CD8-positive, alpha-beta memory T cell (primary cell): ENCODE data around the gene AGBL2. TPM values are rescaled to one million over a fixed set of nuclear protein-coding genes. Genes with fewer than 3 reads are reported as not detected.
"Not testable (repeated sequence)": the region's sequence is repeated elsewhere in the genome, so short reads cannot be mapped to it uniquely, and the experiment has no call there.

Experiments
- CTCF ChIA-PET: fragments of 350-600 bp; sonication (Branson Sonifier 250); formaldehyde crosslinking; loops from one replicate; lab custom pipeline; 2021; ENCODE audit warnings: antibody characterized with exemption; lab: Charles Lee
- POLR2A ChIA-PET: fragments of 350-600 bp; sonication (Branson Sonifier 250); formaldehyde crosslinking; loops from one replicate; lab custom pipeline; 2021; ENCODE audit warnings: antibody characterized with exemption; lab: Charles Lee
- DNase-seq, 5 donors: peaks; one replicate each; pipeline versions ENCODE4 v3.0.0 to v3.0.0-alpha.2; 2020 to 2022; ENCODE audit warnings: mixed read lengths in 1 of 5
- H3K27ac ChIP-seq: one replicate; pipeline ENCODE4 v1.7.0; 2013; ENCODE audit warnings: low read depth, mild to moderate bottlenecking, low read length, moderate library complexity
- H3K27me3 ChIP-seq: 2 replicates; pipeline ENCODE4 v1.7.0; 2013; ENCODE audit warnings: low read length, mild to moderate bottlenecking; ENCODE audit not compliant: insufficient read depth, poor library complexity, severe bottlenecking
- H3K36me3 ChIP-seq: 2 replicates; pipeline ENCODE4 v1.7.0; 2013; ENCODE audit warnings: mild to moderate bottlenecking, low read length, moderate library complexity; ENCODE audit not compliant: insufficient read depth
- H3K4me1 ChIP-seq: 2 replicates; pipeline ENCODE4 v1.7.0; 2013; ENCODE audit warnings: mild to moderate bottlenecking, low read length, moderate library complexity; ENCODE audit not compliant: insufficient read depth
- H3K4me3 ChIP-seq: 2 replicates; pipeline ENCODE4 v1.7.0; 2013; ENCODE audit warnings: mild to moderate bottlenecking, low read length
- H3K9me3 ChIP-seq: 2 replicates; pipeline ENCODE4 v1.7.0; 2013; ENCODE audit warnings: mild to moderate bottlenecking, low read length
- H3K27ac Mint-ChIP-seq, 8 donors: one replicate each; pipeline ENCODE4 v1.8.0; 2020 to 2021; ENCODE audit warnings: mixed read lengths in 8 of 8, mild to moderate bottlenecking in 6 of 8, inconsistent platforms in 3 of 8, moderate library complexity in 3 of 8
- H3K27me3 Mint-ChIP-seq, 2 donors: one replicate each; pipeline ENCODE4 v1.8.0; 2020 to 2021; ENCODE audit warnings: mixed read lengths in 2 of 2, mild to moderate bottlenecking in 1 of 2, moderate library complexity in 1 of 2
- H3K36me3 Mint-ChIP-seq, 3 donors: one replicate each; pipeline ENCODE4 v1.8.0; 2020 to 2021; ENCODE audit warnings: mixed read lengths in 3 of 3, inconsistent platforms in 1 of 3, mild to moderate bottlenecking in 1 of 3
- H3K4me1 Mint-ChIP-seq, 3 donors: one replicate each; pipeline ENCODE4 v1.8.0; 2020 to 2021; ENCODE audit warnings: mixed read lengths in 3 of 3, inconsistent platforms in 1 of 3, mild to moderate bottlenecking in 1 of 3
- H3K4me3 Mint-ChIP-seq, 7 donors: one replicate each; pipeline ENCODE4 v1.8.0; 2020 to 2021; ENCODE audit warnings: mixed read lengths in 7 of 7, mild to moderate bottlenecking in 6 of 7, moderate library complexity in 4 of 7, inconsistent platforms in 2 of 7
- H3K9me3 Mint-ChIP-seq, 5 donors: one replicate each; pipeline ENCODE4 v1.8.0; 2020 to 2022; ENCODE audit warnings: mixed read lengths in 5 of 5, mild to moderate bottlenecking in 3 of 5, moderate library complexity in 2 of 5, inconsistent platforms in 1 of 5
- polyA plus RNA-seq: library from polyadenylated mRNA; unstranded; fragments of 300-500 nt; fragmentation: Illumina TruSeq; gene quantifications from one replicate; pipeline ENCODE4 v1.2.3, GENCODE V29; 2021
- total RNA-seq, 2 experiments: library from RNA; stranded (reverse); gene quantifications; one replicate each; pipeline ENCODE4 v1.2.3, GENCODE V29; 2021

The AGBL2 gene
- total and polyA plus RNA-seq, 3 experiments from 2014 or later, result 1.0 to 2.9 (median 2.6) TPM

DNA sequence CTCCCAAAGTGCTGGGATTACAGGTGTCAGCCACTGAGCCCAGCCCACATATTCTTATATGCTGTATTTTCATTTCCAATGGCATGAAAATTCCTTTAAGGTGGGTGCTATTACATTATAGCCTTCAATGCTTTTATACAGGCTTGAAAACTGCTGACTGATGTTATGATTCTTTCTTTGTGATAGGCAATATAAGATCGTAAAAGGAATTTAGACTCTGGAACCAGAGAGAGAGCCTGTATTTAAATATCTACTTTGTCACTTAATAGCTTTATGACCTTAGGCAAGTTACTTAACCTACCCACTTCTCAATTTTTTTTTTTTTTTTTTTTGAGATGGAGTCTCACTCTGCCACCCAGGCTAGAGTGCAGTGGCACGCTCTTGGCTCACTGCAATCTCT, 26.2 kb downstream of the AGBL2 start:
- peaks cover 0 to 4% (median 2%) of the 10 kb centered on the region in 3 donors for H3K36me3 Mint-ChIP-seq
- H3K4me3 Mint-ChIP-seq, result no peak overlapping the region
- no peaks in the 10 kb centered on the region for H3K4me1 ChIP-seq
- H3K4me1 Mint-ChIP-seq, result peaks cover 4 to 13% (median 12%) of the 10 kb centered on the region in 3 donors
- H3K27ac Mint-ChIP-seq, result no peak overlapping the region
- no peaks in the 10 kb centered on the region for H3K36me3 ChIP-seq
- no peaks in the 10 kb centered on the region for H3K27me3 ChIP-seq
- H3K9me3 ChIP-seq, result no peaks in the 10 kb centered on the region
- no peak for DNase-seq
- CTCF ChIA-PET, result no interaction called here
- H3K27ac ChIP-seq, result no peak overlapping the region
- POLR2A ChIA-PET, result no interaction called here
- H3K4me3 ChIP-seq, result no peak overlapping the region
- no peaks in the 10 kb centered on the region for H3K9me3 Mint-ChIP-seq
- H3K27me3 Mint-ChIP-seq, result no peaks in the 10 kb centered on the region

DNA sequence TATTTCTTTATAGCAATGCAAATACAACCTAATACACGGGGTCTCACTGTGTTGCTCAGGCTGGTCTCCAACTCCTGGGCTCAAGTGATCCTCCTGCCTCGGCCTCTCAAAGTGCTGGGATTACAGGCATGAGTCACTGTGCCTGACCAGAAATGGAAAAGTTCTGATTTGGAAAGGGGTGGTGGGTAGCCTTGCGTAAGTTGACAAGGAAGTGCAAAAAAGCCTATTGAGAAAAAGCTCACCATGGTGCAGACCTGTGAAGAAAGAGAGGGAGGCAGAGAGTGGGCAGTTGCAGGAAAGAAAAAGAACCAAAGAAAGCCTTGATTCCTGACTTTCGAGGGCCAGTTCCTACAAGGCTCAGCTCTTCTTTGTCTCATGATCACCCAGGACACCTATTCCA, 27.1 kb downstream of the AGBL2 start:
- Histone ChIP-seq H3K9me3 (no peaks in the 10 kb centered on the region), H3K36me3 (no peaks in the 10 kb centered on the region), H3K27ac (no peak overlapping the region), H3K4me3 (no peak overlapping the region), H3K4me1 (no peaks in the 10 kb centered on the region), H3K27me3 (no peaks in the 10 kb centered on the region)
- no peaks in the 10 kb centered on the region for H3K27me3 Mint-ChIP-seq
- ChIA-PET CTCF (no interaction called here), POLR2A (no interaction called here)
- no peak for DNase-seq
- H3K4me3 Mint-ChIP-seq, result no peak overlapping the region
- H3K27ac Mint-ChIP-seq, result no peak overlapping the region
- peaks cover 0 to 4% (median 2%) of the 10 kb centered on the region in 3 donors for H3K36me3 Mint-ChIP-seq
- H3K9me3 Mint-ChIP-seq, result no peaks in the 10 kb centered on the region
- H3K4me1 Mint-ChIP-seq, result peaks cover 4 to 10% (median 9%) of the 10 kb centered on the region in 3 donors

DNA sequence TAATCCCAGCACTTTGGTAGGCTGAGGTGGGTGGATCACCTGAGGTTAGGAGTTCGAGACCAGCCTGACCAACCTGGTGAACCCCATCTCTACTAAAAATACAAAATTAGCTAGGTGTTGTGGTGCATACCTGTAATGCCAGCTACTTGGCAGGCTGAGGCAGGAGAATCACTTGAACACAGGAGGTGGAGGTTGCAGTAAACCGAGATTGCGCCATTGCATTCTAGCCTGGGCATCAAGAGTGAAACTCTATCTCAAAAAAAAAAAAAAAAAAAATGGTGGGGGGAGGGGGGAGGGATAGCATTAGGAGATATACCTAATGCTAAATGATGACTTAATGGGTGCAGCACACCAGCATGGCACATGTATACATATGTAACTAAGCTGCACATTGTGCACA, 28.5 kb downstream of the AGBL2 start:
- H3K4me3 Mint-ChIP-seq, H3K9me3 Mint-ChIP-seq, H3K27ac Mint-ChIP-seq, H3K27me3 Mint-ChIP-seq, H3K27ac ChIP-seq, H3K9me3 ChIP-seq, DNase-seq, H3K4me1 Mint-ChIP-seq, H3K27me3 ChIP-seq, H3K4me1 ChIP-seq, CTCF ChIA-PET, H3K4me3 ChIP-seq, H3K36me3 Mint-ChIP-seq, H3K36me3 ChIP-seq: not testable (repeated sequence)
- POLR2A ChIA-PET, result interaction anchor here (0.7 kb wide), 1 partner anchor 47 kb away, joined by 3 read pairs; no protein-coding TSS in a partner anchor

DNA sequence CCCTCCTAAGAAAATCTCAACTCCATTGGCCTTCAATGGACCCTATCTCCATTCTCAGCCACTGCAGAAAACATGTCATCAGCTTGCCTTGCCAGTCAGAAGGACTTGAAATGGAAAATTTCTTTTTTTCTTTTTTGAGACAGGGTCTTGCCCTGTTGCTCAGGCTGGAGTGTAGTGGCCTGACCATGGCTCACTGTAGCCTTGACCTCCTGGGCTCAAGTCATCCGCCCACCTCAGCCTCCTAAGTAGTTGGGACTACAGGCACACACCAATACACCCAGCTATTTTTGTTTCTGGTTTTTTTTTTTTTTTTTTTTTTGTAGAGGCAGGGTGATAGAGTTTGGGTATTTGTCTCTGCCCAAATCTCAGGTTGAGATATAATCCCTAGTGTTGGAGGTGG, 29.0 kb downstream of the AGBL2 start:
- Histone ChIP-seq H3K9me3 (no peaks in the 10 kb centered on the region), H3K36me3 (no peaks in the 10 kb centered on the region), H3K4me3 (no peak overlapping the region), H3K4me1 (no peaks in the 10 kb centered on the region), H3K27me3 (no peaks in the 10 kb centered on the region), H3K27ac (no peak overlapping the region)
- peaks cover 0 to 4% (median 2%) of the 10 kb centered on the region in 3 donors for H3K36me3 Mint-ChIP-seq
- H3K4me1 Mint-ChIP-seq, result no peaks in the 10 kb centered on the region
- H3K9me3 Mint-ChIP-seq, result no peaks in the 10 kb centered on the region
- H3K27ac Mint-ChIP-seq, result no peak overlapping the region
- H3K4me3 Mint-ChIP-seq, result no peak overlapping the region
- POLR2A ChIA-PET, result no interaction called here
- CTCF ChIA-PET, result no interaction called here
- H3K27me3 Mint-ChIP-seq, result no peaks in the 10 kb centered on the region
- DNase-seq, result no peak

DNA sequence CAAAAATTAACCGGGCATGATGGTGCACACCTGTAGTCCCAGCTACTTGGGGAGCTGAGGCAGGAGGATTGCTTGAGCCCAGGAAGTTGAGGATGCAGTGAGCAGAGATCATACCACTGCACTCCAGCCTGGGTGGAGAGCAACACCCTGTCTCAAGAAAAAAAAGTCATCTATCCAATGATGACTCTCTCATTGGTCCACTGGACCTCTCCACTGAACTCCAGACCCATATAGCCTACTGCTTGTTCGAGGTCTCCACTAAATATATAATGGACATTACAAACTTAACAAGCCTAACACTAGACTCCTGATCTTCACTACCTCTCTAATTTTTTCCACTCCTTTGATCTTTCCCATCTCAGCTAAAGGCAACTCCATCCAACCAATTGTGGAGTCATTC, 39.3 kb downstream of the AGBL2 start:
- DNase-seq, result no peak
- ChIA-PET CTCF (no interaction called here), POLR2A (no interaction called here)
- H3K9me3 Mint-ChIP-seq, result no peaks in the 10 kb centered on the region
- H3K4me1 Mint-ChIP-seq, result no peaks in the 10 kb centered on the region
- no peaks in the 10 kb centered on the region for H3K9me3 ChIP-seq
- no peaks in the 10 kb centered on the region for H3K36me3 ChIP-seq
- peak overlapping the region in 2 of 8 donors; percentile 1 to 2 for H3K27ac Mint-ChIP-seq
- H3K4me1 ChIP-seq, result no peaks in the 10 kb centered on the region
- H3K4me3 Mint-ChIP-seq, result no peak overlapping the region
- no peak overlapping the region for H3K27ac ChIP-seq
- no peaks in the 10 kb centered on the region for H3K27me3 Mint-ChIP-seq
- no peak overlapping the region for H3K4me3 ChIP-seq
- no peaks in the 10 kb centered on the region for H3K36me3 Mint-ChIP-seq
- no peaks in the 10 kb centered on the region for H3K27me3 ChIP-seq

DNA sequence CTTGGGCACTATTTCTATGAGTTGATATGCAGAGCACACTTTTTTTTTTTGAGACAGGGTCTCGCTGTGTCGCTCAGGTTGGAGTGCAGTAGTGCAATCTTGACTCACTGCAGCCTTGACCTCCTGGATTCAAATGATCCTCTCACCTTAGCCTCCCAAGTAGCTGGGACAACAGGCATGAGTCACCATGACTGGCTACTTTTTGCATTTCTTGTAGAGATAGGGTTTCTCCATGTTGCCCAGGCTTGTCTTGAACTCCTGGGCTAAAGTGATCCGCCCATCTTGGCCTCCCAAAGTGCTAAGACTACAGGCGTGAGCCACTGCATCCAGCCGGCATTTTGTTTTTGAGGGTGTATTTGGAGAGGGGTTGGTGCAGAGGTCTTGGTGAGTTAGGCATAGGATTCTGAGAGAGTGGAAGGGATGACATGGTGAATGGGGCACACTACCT, 42.9 kb downstream of the AGBL2 start:
- CTCF ChIA-PET, result no interaction called here

DNA sequence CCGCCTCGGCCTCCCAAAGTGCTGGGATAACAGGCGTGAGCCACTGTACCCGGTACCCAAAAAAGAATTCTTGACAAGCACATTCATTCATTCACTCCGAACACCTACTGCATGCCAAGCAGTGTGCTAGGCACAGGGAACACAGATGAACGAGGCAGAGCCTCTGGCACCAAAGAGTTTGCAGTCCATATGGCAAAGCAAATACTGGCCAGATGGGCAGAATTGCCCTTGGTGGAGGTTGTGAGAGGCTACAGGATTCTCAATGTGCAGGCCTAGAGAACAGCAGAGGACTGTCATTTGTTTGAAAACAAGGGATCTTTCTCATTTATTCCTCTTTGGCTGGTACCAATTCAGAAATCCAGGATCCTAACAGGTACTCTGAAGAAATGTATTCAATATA, 45.3 kb downstream of the AGBL2 start:
- no peaks in the 10 kb centered on the region for H3K4me1 Mint-ChIP-seq
- DNase-seq, result no peak
- H3K27me3 Mint-ChIP-seq, result no peaks in the 10 kb centered on the region
- POLR2A ChIA-PET, result no interaction called here
- CTCF ChIA-PET, result no interaction called here
- H3K27ac Mint-ChIP-seq, result no peak overlapping the region
- Histone ChIP-seq H3K9me3 (no peaks in the 10 kb centered on the region), H3K4me1 (no peaks in the 10 kb centered on the region), H3K4me3 (no peak overlapping the region), H3K27me3 (no peaks in the 10 kb centered on the region), H3K27ac (no peak overlapping the region), H3K36me3 (no peaks in the 10 kb centered on the region)
- no peak overlapping the region for H3K4me3 Mint-ChIP-seq
- H3K9me3 Mint-ChIP-seq, result no peaks in the 10 kb centered on the region
- H3K36me3 Mint-ChIP-seq, result peaks cover 0 to 3% (median 0%) of the 10 kb centered on the region in 3 donors

More for the DNA sequence above, 42.9 kb downstream of the AGBL2 start:
- Mint-ChIP-seq H3K27ac (peak overlapping the region in 1 of 8 donors; percentile 86), H3K4me3 (no peak overlapping the region), H3K36me3 (no peaks in the 10 kb centered on the region), H3K27me3 (no peaks in the 10 kb centered on the region), H3K9me3 (no peaks in the 10 kb centered on the region), H3K4me1 (no peaks in the 10 kb centered on the region)
- no peaks in the 10 kb centered on the region for H3K36me3 ChIP-seq
- H3K9me3 ChIP-seq, result no peaks in the 10 kb centered on the region
- POLR2A ChIA-PET, result no interaction called here
- no peak for DNase-seq
- no peak overlapping the region for H3K27ac ChIP-seq
- no peaks in the 10 kb centered on the region for H3K27me3 ChIP-seq
- no peaks in the 10 kb centered on the region for H3K4me1 ChIP-seq
- H3K4me3 ChIP-seq, result no peak overlapping the region

DNA sequence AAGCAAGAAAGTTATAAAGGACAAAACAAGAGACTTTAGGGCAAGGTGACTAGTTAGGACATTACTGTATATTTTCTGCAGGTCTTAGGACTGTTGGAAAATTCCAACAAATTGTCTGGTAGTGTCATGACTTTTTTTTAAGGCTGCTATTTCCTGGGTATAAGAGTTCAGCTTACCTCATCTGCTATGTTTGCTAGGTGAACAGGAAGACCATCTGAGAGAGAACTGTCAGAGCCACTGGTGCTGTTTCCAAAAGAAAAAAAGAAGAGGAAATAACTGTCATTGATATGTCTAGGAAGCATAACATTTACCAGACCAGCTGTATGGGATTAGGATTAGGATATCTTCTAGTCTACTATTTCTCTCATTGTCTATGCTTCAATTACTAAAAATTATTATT, 46.5 kb downstream of the AGBL2 start:
- CTCF ChIA-PET, result no interaction called here
- no peak overlapping the region for H3K4me3 ChIP-seq
- no peaks in the 10 kb centered on the region for H3K9me3 Mint-ChIP-seq
- peaks cover 0 to 3% (median 0%) of the 10 kb centered on the region in 3 donors for H3K36me3 Mint-ChIP-seq
- H3K27me3 Mint-ChIP-seq, result no peaks in the 10 kb centered on the region
- POLR2A ChIA-PET, result no interaction called here
- no peak overlapping the region for H3K4me3 Mint-ChIP-seq
- H3K36me3 ChIP-seq, result no peaks in the 10 kb centered on the region
- H3K27me3 ChIP-seq, result no peaks in the 10 kb centered on the region
- no peak for DNase-seq
- no peaks in the 10 kb centered on the region for H3K9me3 ChIP-seq
- H3K4me1 Mint-ChIP-seq, result no peaks in the 10 kb centered on the region
- no peak overlapping the region for H3K27ac Mint-ChIP-seq
- H3K4me1 ChIP-seq, result no peaks in the 10 kb centered on the region
- no peak overlapping the region for H3K27ac ChIP-seq

DNA sequence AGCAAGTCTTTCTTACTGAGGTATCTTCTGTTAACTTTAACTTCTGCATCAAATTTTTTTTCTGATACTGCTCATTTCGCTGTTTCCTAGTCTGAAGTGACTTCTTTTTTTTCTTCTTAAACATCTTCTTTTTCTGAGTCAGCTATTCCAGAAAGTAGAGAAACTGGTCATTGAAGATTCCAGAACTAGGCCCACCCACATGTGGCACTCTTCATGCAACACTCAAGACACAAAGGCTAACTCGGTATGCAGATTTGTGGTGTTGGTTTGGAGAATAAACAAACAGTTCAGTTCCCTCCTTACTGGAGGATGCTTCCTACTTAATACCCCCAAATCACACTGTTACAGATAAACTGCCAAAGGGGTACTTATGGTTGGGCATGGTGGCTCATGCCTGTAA, 47.6 kb downstream of the AGBL2 start:
- H3K9me3 ChIP-seq, result no peaks in the 10 kb centered on the region
- Mint-ChIP-seq H3K4me3 (no peak overlapping the region), H3K4me1 (no peaks in the 10 kb centered on the region), H3K9me3 (no peaks in the 10 kb centered on the region), H3K27me3 (no peaks in the 10 kb centered on the region), H3K27ac (no peak overlapping the region), H3K36me3 (peaks cover 0 to 3% (median 0%) of the 10 kb centered on the region in 3 donors)
- DNase-seq, result no peak
- H3K4me1 ChIP-seq, result no peaks in the 10 kb centered on the region
- no peak overlapping the region for H3K27ac ChIP-seq
- H3K27me3 ChIP-seq, result no peaks in the 10 kb centered on the region
- POLR2A ChIA-PET, result no interaction called here
- CTCF ChIA-PET, result no interaction called here
- H3K4me3 ChIP-seq, result no peak overlapping the region
- H3K36me3 ChIP-seq, result no peaks in the 10 kb centered on the region
